GM19395 (cell line): Measurements from ENCODE around the gene ID3.
"Not testable (repeated sequence)": the region's sequence is repeated elsewhere in the genome, so short reads cannot be mapped to it uniquely, and the experiment has no call there.

ENCODE experiments used
- ATAC-seq: cut with Tn5 transposase; IDR thresholded peaks from one replicate; pipeline ENCODE4 v1.9.1; 2021; ENCODE audit warnings: mild to moderate bottlenecking, moderate library complexity; ENCODE audit not compliant: unreplicated experiment

ID3 gene

GRCh38 chr1:23553231-23554126 is 5.8 kb downstream of the ID3 start:
- no peak for ATAC-seq

- no peak for ATAC-seq
These were observed 7.5 kb downstream of the ID3 start for GRCh38 chr1:23551849-23552248.

GRCh38 chr1:23548704-23549143 is 10.6 kb downstream of the ID3 start:
- ATAC-seq = no peak

- ATAC-seq = no peak
These were observed 12.3 kb downstream of the ID3 start for GRCh38 chr1:23546897-23547584.

- ATAC-seq = no peak
These were observed 13.4 kb downstream of the ID3 start for GRCh38 chr1:23545851-23546250.

- no peak for ATAC-seq
These were observed 14.6 kb downstream of the ID3 start for GRCh38 chr1:23544444-23545389.

GRCh38 chr1:23543707-23544443 is 15.4 kb downstream of the ID3 start:
- ATAC-seq = no peak

- ATAC-seq = not testable (repeated sequence)
These were observed 16.4 kb downstream of the ID3 start for GRCh38 chr1:23542940-23543339.

GRCh38 chr1:23539698-23540266 is 19.5 kb downstream of the ID3 start:
- ATAC-seq = peak; percentile 83

GRCh38 chr1:23537296-23537973 is 21.9 kb downstream of the ID3 start:
- no peak for ATAC-seq

- no peak for ATAC-seq
These were observed 25.9 kb downstream of the ID3 start for GRCh38 chr1:23533246-23534023.

- no peak for ATAC-seq
These were observed 27.7 kb downstream of the ID3 start for GRCh38 chr1:23531562-23532094.

GRCh38 chr1:23530747-23531561 is 28.3 kb downstream of the ID3 start, which contains the start of gene E2F2:
TSS of gene E2F2 (minus strand) at chr1:23531233. CDS start at chr1:23530793, 440 bp downstream.
- ATAC-seq = peak; percentile 50

GRCh38 chr1:23530087-23530746 is 29.1 kb downstream of the ID3 start:
- no peak for ATAC-seq

- no peak for ATAC-seq
These were observed 29.9 kb downstream of the ID3 start for GRCh38 chr1:23529146-23530086.
